ENCODE results near the gene ALK.

- TF ChIP-seq CTCF (IDR thresholded peaks at IDR 0.05), result no peak
- no peak for TF ChIP-seq POLR2A (IDR thresholded peaks at IDR 0.05)
Observed at GRCh38 chr2:29509878-29510277, 411.5 kb downstream of the ALK start.
